ENCODE data around the gene LRRK1.
"Not testable (repeated sequence)": the region's sequence is repeated elsewhere in the genome, so short reads cannot be mapped to it uniquely, and the experiment has no call there.

The LRRK1 gene

DNA sequence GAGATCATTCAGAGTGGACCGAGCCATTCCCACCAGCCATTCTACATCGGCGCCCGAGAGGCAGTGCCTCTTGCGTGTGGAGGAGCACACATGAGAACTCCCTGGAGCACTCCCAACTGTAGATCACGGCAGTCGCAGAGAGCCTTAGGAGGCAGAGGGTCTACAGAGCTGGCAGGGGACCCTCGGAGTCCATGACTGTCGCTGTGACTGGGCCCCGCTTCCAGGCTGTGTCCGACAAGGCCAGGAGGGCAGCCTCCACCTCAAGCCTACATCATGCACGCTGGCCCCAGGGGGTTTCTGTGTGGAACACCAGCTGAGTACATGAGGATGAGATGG lies 173.7 kb downstream of the LRRK1 start:
- no peak for DNase-seq (ENCODE audit: low spot score)

DNA sequence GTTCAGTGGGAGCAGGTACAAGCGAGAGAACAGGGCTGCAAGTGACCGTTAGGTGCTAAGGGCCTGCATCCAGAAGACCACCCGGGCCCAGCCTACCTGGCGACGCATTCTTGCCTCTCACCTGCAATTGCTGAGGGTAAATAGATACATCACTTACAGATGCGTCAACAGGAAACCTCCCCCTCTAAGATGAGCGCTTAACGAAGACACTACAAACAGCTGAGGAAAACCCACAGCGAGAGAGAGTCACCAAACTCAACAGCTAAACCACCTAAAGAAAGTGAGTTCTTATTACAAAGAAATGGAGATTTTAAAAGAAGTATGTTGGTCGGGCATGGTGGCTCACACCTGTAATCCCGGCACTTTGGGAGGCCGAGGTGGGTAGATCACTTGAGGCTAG lies 174.8 kb downstream of the LRRK1 start:
- DNase-seq (ENCODE audit: low spot score): no peak

DNA sequence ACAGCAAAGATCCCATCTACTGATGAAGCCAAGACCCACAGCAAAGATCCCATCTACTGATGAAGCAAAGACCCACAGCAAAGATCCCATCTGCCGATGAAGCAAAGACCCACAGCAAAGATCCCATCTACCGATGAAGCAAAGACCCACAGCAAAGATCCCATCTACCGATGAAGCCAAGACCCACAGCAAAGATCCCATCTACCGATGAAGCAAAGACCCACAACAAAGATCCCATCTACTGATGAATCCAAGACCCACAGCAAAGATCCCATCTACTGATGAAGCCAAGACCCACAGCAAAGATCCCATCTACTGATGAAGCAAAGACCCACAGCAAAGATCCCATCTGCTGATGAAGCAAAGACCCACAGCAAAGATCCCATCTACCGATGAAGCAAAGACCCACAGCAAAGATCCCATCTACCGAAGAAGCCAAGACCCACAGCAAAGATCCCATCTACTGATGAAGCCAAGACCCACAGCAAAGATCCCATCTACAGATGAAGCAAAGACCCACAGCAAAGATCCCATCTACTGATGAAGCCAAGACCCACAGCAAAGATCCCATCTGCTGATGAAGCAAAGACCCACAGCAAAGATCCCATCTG lies 176.7 kb downstream of the LRRK1 start:
- DNase-seq (ENCODE audit: low spot score): not testable (repeated sequence)

DNA sequence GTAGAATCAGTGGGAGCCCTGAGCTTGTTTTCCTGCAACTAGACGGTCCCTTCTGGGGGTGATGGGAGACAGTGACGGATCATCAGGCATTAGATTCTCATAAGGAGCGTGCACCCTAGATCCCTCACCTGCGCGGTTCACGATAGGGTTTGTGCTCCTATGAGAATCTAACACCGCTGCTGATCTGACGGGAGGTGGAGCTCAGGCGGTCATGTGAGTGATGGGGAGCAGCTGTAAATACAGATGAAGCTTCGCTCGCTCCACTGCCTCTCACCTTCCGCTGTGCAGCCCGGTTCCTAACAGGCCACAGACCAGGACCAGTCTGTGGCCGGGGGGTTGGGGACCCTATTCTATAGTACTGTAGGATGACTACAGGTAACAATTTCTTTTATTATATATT lies 178.0 kb downstream of the LRRK1 start:
- DNase-seq (ENCODE audit: low spot score): no peak

DNA sequence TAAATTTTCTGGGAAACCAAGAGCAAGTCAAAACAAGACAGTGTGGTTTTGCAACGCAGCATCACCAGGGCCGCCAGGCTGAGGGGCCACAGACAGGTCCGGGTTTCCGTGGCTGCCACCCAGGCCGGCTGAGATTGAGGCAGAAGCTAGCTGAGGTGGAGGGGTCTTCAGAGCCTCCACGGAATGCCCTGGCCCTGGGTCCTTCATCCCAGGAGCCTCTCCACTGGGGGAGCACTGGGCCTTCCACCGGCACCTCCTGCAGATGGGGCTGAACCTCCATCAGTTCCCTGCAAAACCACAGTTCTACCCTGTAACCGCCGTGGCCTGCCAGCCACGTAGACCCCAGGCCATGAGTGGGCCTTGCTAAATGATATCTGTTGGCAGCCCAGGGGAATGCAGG lies 180.0 kb downstream of the LRRK1 start:
- no peak for DNase-seq (ENCODE audit: low spot score)

DNA sequence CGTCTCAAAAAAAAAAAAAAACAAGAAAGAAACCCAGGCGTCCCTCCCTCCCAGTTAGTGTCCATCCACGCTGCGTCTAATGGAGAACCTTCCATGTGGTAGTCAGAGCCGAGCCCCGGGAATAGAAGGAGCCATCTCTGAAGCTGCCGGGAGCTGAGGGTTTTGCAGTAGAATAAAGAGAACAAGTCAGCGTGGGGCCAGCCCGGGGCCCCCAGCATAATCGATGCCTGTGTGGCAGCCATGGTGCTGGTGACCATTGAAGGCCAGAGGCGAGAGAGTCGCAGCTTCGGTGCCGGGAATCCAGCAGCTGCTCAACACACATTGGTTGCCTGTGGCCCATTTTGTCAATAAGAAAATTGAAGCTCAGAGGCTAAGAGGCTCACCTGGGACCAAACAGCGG lies 181.0 kb downstream of the LRRK1 start:
- no peak for DNase-seq (ENCODE audit: low spot score)

DNA sequence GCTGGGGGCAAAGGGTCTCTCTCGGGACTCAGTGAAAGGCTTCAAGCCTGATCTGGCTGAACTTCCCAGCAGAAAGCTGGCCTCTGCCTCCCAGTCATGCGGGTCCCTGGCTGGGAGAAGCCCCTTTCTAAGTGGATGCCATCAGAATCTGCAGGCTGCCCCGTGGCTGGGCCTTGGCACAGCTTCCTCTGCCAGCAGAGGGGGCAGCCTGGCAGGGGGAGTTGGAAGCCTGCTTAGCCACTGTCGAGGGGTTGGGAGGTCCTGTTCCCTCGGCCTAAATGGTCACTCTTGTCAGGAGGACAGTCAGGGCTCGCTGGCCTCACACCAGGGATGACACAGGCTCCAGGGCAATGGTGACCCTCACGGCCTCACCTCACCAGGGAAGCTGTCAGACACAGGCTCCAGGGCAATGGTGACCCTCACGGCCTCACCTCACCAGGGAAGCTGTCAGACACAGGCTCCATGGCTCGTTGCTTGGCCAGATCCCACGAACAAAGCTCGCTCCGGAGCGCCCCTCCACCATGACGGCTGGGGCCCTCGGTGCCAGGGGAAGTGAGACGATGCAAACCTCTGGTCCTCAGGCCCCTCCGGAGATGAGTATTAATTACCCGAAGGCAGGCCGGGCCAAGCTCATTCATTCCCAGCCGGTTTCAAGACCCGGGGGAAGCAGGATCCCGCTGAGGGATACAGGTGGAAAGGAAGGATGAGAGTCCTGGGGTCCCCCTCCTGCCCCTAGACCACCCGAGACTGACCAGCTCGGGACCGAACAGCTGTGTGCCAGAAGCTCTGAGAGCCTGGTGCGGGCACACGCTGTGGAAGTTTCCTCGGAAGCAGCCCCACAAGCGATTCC lies 181.7 kb downstream of the LRRK1 start:
- no peak for DNase-seq (ENCODE audit: low spot score)

DNA sequence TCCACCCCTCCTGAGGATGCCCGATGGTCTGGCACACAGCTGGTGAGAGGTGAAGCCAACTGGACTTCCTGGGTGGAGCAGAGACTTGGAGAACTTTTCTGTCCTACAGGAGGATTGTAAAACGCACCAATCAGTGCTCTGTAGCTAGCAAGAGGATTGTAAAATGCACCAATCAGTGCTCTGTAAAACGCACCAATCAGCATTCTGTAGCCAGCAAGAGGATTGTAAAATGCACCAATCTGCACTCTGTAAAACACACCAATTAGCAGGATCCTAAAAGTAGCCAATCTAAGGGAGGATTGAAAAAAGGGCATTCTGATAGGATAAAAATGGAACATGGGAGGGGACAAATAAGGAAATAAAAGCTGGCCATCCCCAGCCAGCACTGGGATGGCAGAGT lies 182.5 kb downstream of the LRRK1 start:
- DNase-seq (ENCODE audit: low spot score): no peak

DNA sequence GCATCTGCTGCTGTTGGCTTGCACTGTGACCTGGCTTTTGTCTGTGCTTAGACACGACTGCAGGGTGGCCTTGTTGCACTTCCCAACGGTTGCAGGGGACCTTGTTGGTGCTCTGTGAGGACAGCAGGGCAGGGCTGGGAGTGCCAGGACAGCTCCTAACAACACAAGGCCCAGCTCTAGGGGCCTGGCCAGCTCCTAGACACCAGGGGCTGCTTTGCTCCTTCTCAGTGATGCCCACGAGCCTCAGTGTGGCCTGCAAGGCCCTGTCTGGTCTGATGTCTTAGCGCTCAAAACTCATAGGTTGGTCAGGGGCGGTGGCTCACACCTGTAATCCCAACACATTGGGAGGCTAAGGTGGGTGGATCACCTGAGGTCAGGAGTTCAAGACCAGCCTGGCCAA lies 183.6 kb downstream of the LRRK1 start:
- no peak for DNase-seq (ENCODE audit: low spot score)

DNA sequence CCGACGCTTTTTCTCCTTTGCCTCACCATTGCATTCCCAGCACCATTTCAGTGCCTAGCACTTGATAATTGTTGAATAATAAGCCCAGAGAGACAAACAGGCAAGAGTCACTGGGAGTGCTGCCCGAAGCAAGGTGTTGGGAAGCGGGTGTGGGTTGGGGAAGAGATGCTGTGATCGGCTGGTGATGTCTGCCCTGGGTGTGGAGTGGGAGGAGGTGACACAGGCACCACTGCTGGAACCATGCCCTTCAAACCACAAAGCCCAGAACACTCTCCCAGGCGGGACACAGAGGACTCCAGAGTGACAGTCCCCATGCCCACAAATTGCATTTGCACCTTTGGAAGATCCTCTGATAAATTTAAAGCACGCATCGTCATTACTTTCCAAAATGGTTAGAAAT lies 184.4 kb downstream of the LRRK1 start:
- no peak for DNase-seq (ENCODE audit: low spot score)

DNA sequence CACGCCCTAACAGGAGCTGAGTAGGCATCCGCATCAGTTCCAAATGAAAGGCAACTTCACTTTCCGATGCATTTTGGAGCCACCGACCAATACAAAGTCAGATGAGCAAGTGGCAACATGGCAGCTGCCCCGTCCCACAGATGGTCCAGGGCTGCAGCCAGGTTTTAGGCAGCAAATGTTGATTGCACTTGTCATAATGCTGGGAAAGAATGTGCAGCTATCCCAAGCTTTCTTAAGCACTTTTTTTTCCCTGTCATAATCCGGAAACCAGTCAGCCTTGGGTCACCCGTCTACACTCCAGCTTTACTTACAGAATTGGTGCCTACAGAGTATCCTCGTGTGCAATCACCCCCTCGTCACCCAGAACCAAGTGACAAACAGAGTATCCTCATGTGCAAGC lies 185.0 kb downstream of the LRRK1 start:
- DNase-seq (ENCODE audit: low spot score): no peak

DNA sequence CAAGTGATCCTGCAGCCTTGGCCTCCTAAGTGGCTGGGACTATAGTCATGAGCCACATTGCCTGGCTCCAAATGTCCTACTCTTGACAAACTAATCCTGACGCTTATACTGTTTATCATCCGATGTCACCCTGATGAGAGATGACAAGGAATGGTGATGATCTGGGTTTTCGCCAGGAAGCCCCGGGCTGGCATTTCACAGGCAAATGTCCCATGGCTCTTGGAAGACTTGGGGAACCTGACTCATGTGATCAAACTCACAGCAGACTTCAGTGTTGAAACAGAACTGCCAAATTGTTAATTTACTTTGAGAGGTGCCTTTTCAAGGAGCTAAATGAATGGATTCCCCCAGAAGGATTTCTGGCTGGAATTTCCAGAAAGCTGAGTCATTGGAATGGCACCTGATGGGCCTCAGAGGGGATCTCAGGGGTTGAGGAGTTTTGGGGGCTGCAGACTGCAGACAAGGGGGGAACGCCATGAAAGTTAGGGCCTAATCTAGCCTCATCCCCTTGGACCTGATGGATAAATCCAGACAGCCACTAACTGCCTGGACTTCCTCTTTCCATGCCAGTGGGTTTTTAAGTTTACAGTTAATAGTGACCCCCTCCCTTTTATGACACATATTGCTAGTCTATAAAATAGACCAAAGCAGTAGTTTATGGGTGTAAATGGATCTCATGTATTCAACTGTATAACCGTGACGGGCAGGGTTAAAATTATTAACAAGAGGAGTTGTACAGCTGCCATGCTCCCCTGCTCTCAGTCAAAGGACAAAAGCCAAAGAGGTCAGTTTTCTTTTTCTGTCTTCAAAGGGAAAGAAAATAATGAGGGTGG lies 186.1 kb downstream of the LRRK1 start:
- DNase-seq (ENCODE audit: low spot score): no peak

DNA sequence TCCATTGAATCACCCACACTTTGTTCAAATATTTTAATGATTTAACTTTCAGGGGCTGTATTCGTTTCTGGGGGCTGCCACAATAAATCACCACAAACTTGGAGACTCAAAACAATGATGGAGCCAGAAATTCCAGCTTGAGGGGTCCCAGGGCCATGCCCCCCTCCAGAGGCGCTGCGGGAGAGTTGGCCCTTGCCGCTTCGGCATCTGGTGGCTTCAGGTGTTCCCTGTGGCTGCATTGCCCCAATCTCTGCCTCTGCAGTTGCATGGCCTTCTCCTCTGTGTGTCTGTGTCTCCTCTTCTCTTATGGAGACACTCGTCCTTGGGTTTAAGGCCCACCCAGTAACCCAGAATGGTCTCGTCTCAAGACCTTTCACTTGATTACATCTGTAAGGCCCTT lies 187.9 kb downstream of the LRRK1 start:
- no peak for DNase-seq (ENCODE audit: low spot score)

DNA sequence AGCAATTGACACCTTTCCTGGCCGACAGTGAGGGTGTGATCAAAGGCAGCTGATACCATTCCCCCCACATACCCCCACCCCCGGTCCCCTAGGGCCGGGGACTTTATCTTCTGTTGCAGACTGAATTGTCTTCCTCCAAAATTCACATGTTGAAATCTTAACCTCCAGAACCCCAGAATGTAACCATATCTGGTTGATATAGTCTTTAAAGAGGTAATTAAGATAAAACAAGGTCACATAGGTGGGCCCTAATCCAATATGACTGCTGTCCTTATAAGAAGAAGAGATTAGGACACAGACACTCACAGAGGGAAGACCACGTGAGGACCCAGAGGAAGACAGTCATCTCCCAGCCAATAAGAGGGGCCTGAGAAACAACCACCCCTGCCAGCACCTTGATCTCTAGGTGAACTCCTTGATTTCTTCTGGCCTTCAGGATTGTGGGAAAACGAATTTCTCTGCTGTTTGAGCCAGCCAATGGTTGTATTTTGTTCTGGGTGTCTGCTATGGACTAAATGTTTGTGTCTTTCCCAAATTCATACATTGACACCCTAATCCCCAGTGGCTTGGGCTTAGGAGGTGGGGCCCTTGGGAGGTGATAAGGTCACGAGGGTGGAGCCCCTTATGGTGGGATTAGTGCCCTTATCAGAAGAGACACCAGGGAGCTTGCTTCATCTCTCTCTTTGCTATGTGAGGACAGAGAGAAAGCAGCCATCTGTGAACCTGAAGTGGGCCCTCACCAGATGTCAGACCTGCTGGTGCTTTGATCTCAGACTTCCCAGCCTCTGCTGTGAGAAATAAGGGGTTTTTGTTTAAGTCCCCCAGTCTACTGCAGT lies 188.7 kb downstream of the LRRK1 start:
- DNase-seq (ENCODE audit: low spot score): no peak

DNA sequence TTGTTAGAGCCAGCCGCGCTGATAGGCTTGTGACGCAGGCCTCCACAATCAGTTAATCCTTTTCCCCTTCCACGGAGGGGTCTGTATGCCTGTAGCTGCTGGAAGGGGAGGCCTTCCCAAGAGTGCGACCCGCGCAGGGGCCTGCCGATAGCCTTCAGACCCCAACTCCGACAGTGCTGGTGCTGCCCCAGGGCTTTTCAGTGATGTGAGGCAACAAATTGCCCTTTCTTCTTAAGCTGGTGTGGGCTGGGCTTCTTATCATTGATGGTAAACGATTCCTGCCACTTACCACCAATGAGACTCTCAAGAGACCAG lies 189.3 kb downstream of the LRRK1 start:
- DNase-seq (ENCODE audit: low spot score): no peak

DNA sequence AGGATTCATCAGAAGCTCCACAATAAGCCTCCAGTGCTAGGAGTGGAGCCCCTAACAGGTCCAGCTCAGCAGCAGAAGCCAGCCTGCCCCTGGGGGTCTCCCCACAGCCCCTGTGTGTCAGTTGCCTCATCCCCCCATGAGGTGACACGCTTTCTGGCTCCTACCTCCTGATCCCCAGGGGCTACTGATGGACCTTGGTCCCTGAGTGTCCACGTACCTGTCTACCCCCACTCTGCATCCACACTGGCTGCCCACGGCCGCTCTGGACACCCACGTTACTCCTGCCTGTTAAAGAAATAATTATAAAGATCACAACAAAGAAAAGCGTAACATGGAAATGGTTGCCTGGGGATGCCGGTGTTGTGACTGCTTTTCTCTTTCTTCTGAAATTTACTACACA lies 189.6 kb downstream of the LRRK1 start:
- no peak for DNase-seq (ENCODE audit: low spot score)

DNA sequence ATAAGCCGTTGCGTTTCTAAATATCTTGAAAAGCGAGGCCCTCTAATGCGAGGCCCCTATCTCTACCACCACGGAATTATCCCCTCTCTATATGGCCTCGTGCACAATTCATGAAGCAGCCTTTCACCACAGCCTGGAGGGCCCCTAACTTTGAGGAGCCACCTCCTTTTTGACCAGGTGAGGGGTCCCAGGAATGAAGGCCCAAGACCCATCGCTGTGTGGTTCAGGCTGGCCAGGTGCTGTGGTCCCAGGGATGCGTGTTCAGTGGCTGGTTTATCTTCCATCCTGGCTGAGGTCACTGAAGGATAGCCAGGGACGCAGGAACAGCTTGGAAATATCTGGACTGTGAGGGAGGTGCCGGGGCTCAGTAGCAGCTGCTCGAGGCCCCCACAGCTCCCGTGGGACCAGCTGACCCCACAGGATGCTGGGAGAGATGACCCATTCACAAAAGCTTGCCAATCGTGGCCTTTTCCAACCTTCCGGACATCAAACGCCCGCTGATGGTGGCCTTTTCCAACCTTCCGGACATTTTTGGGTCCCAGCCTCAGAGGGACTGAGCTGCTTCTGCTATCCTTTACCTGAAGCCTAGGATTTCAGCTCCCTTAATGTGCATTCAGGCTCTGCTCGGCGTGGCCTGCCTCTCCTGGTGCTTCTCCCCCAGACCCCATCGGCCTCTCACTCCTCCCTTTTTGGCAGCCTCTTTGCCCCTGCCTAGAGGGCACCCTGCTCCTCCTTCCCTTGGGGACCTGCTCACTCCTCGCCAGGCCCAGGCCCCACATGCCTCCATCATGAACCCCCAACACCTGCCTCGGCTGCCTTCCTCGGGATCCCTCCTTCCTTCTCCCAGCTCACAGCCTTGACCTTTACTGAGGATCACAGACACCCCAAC lies 191.8 kb downstream of the LRRK1 start:
- no peak for DNase-seq (ENCODE audit: low spot score)

DNA sequence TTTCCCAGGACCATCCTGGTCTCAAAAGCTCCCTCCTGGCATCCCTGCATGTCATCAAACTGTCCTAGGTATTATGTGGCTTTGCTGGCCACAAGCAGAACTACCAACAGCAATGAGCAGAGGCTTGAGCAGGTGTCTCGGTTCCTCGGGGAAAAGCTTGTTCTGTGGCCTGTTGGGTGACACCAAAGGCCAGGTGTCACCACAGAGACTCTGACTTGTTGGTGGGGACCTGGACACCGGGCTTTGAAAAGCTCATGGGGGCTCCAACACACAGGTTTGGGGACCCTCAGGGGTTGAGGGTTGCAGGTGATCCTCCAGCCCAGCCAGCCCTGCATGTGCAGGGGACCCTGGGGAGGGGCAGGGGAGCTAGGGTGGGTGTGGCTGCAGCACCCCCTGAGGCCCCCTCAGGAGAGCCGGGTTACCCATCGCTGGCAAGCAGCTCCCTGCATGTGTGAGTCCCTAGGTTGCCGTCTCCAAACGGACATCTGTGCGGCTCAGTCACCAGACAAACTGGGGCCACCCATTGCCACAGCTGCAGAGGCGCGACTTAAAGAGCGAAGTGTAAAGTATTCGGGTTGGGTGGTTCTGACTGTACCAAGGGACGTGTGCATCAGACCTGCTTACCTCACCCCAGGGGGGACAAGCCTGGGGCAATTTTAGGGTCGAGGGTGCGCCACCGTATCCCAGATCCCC lies 192.6 kb downstream of the LRRK1 start:
- DNase-seq (ENCODE audit: low spot score): no peak

DNA sequence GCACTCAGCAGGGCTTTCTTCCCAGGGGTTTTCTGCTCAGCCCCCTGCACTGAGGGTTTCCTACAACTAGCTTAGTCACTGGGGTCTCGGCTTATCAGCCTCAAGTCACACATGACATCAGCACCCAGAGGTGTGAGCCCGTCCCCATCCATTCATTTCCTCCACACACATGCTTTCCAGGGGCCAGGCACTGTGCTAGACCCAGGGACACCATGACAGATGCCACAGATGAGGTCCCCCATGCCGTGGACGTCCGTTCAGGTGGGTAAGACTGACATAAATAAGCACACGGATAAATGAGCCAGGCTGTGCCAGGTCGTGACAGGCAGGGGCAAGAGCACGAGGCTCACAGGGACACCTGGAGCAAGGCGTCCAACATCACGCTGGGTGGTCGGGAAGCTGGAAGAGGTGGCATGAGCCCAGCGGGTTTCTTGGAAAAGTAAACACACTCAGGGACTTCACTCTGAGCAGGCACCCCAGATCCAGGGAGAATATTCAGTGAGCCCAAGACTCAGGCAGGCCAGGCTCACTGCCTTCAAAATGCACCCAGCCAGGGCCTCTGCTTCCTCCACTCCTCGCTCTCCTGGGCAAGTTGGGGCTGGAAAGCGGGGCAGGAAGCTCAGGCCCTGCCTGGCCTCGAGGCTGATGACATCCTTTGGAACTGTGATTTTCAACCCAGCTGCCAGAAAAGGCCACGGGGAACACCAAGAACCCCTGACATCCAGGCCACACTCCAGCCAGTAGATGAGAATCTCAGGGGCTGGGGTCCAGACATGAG lies 193.4 kb downstream of the LRRK1 start:
- no peak for DNase-seq (ENCODE audit: low spot score)

Data from kidney capillary endothelial cell (primary cell).